Loucy (cell line): ENCODE data around the gene ETS1.

ENCODE experiments used
- H2AFZ ChIP-seq: fragments of 200-600 bp; sonication (generic); 2 replicates; pipeline ENCODE4 v1.6.0; 2016; ENCODE audit warnings: antibody characterized with exemption, mild to moderate bottlenecking, low read length, moderate library complexity
- H3F3A ChIP-seq: fragments of 200-600 bp; 2 replicates; pipeline ENCODE4 v1.6.0; 2016; ENCODE audit warnings: antibody characterized with exemption, low read depth, mild to moderate bottlenecking
- H3K27me3 ChIP-seq: fragments of 200-600 bp; sonication (generic); 2 replicates; pipeline ENCODE4 v1.6.1; 2014; ENCODE audit warnings: low read length, mild to moderate bottlenecking; ENCODE audit not compliant: insufficient read depth, poor library complexity, severe bottlenecking
- H3K36me3 ChIP-seq: fragments of 200-600 bp; sonication (generic); 2 replicates; pipeline ENCODE4 v1.6.1; 2016; ENCODE audit warnings: low read length; ENCODE audit not compliant: insufficient read depth
- H3K4me1 ChIP-seq: fragments of 200-600 bp; sonication (generic); 2 replicates; pipeline ENCODE4 v1.5.1; 2014; ENCODE audit warnings: low read length, mild to moderate bottlenecking; ENCODE audit not compliant: insufficient read depth, poor library complexity, severe bottlenecking
- H3K4me2 ChIP-seq: fragments of 200-600 bp; sonication (generic); 2 replicates; pipeline ENCODE4 v1.6.0; 2014; ENCODE audit warnings: antibody characterized with exemption, low read length, low read depth, mild to moderate bottlenecking; ENCODE audit not compliant: poor library complexity, severe bottlenecking
- H3K4me3 ChIP-seq: fragments of 200-600 bp; sonication (generic); 2 replicates; pipeline ENCODE4 v1.5.1; 2014; ENCODE audit warnings: low read length, mild to moderate bottlenecking, mixed read lengths; ENCODE audit not compliant: poor library complexity, severe bottlenecking
- H3K79me2 ChIP-seq: fragments of 200-600 bp; sonication (generic); 2 replicates; pipeline ENCODE4 v1.6.1; 2014; ENCODE audit warnings: low read length; ENCODE audit not compliant: insufficient read depth
- H3K9ac ChIP-seq: fragments of 200-600 bp; sonication (generic); 2 replicates; pipeline ENCODE4 v1.6.0; 2014; ENCODE audit warnings: mild to moderate bottlenecking, low read depth, low read length, moderate library complexity; ENCODE audit not compliant: poor library complexity, severe bottlenecking
- H3K9me2 ChIP-seq: fragments of 200-600 bp; sonication (generic); replicated peaks from 2 replicates; pipeline ENCODE4 v1.6.1; 2016; ENCODE audit warnings: low read depth, low read length, mixed read lengths
- H3K9me3 ChIP-seq: fragments of 200-600 bp; sonication (generic); 2 replicates; pipeline ENCODE4 v1.6.1; 2014; ENCODE audit warnings: mild to moderate bottlenecking, antibody characterized with exemption, low read length, low read depth; ENCODE audit not compliant: insufficient read depth
- H4K20me1 ChIP-seq: fragments of 200-600 bp; sonication (generic); 2 replicates; pipeline ENCODE4 v1.6.0; 2014; ENCODE audit warnings: antibody characterized with exemption, low read length, mild to moderate bottlenecking; ENCODE audit not compliant: insufficient read depth, poor library complexity, severe bottlenecking
- EZH2phosphoT487 ChIP-seq: fragments of 200-600 bp; IDR thresholded peaks from 2 replicates; pipeline ENCODE4 v1.6.1; 2018; ENCODE audit warnings: antibody characterized with exemption, mild to moderate bottlenecking, moderate library complexity, borderline replicate concordance
- TF ChIP-seq, protein P1 (sequence below): fragments of 200-600 bp; sonication (generic); conservative IDR thresholded peaks from 2 replicates; pipeline ENCODE4 v1.5.1; 2014; ENCODE audit warnings: mild to moderate bottlenecking, antibody characterized with exemption, low read length

ETS1 gene

GRCh38 chr11:128549256-128549944, 38.0 kb downstream of the ETS1 start:
- Histone ChIP-seq H3K4me2 (peak overlapping the region; percentile 71), H3K36me3 (no peaks in the 10 kb centered on the region), H4K20me1 (no peaks in the 10 kb centered on the region), H3K9me2 (no peaks in the 10 kb centered on the region), H3K4me1 (peaks cover 84% of the 10 kb centered on the region), H2AFZ (no peak overlapping the region), H3K79me2 (no peaks in the 10 kb centered on the region), H3K27me3 (no peaks in the 10 kb centered on the region), H3F3A (0 out of 2 replicates have a peak, but pooled peaks cover 12% of the 10 kb centered on the region), H3K4me3 (peak overlapping the region; percentile 66), H3K9me3 (no peaks in the 10 kb centered on the region), H3K9ac (peak overlapping the region; percentile 46)
- TF ChIP-seq, protein P1, sequence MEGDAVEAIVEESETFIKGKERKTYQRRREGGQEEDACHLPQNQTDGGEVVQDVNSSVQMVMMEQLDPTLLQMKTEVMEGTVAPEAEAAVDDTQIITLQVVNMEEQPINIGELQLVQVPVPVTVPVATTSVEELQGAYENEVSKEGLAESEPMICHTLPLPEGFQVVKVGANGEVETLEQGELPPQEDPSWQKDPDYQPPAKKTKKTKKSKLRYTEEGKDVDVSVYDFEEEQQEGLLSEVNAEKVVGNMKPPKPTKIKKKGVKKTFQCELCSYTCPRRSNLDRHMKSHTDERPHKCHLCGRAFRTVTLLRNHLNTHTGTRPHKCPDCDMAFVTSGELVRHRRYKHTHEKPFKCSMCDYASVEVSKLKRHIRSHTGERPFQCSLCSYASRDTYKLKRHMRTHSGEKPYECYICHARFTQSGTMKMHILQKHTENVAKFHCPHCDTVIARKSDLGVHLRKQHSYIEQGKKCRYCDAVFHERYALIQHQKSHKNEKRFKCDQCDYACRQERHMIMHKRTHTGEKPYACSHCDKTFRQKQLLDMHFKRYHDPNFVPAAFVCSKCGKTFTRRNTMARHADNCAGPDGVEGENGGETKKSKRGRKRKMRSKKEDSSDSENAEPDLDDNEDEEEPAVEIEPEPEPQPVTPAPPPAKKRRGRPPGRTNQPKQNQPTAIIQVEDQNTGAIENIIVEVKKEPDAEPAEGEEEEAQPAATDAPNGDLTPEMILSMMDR = no peak
- no peak for TF ChIP-seq EZH2phosphoT487

GRCh38 chr11:128548649-128549255, 38.6 kb downstream of the ETS1 start:
- 0 out of 2 replicates have a peak, but pooled peaks cover 12% of the 10 kb centered on the region for H3F3A ChIP-seq
- H3K4me3 ChIP-seq = peak overlapping the region; percentile 66
- H3K4me2 ChIP-seq = peak overlapping the region; percentile 71
- no peaks in the 10 kb centered on the region for H3K9me3 ChIP-seq
- peak overlapping the region; percentile 46 for H3K9ac ChIP-seq
- H3K27me3 ChIP-seq = no peaks in the 10 kb centered on the region
- peak overlapping the region; percentile 57 for H2AFZ ChIP-seq
- H3K36me3 ChIP-seq = no peaks in the 10 kb centered on the region
- H3K9me2 ChIP-seq = no peaks in the 10 kb centered on the region
- no peaks in the 10 kb centered on the region for H4K20me1 ChIP-seq
- H3K4me1 ChIP-seq = peaks cover 82% of the 10 kb centered on the region
- no peak for TF ChIP-seq EZH2phosphoT487
- TF ChIP-seq, protein P1 = 0 out of 2 replicates have a peak, but pooled peaks have one; percentile 15
- H3K79me2 ChIP-seq = no peaks in the 10 kb centered on the region

DNA sequence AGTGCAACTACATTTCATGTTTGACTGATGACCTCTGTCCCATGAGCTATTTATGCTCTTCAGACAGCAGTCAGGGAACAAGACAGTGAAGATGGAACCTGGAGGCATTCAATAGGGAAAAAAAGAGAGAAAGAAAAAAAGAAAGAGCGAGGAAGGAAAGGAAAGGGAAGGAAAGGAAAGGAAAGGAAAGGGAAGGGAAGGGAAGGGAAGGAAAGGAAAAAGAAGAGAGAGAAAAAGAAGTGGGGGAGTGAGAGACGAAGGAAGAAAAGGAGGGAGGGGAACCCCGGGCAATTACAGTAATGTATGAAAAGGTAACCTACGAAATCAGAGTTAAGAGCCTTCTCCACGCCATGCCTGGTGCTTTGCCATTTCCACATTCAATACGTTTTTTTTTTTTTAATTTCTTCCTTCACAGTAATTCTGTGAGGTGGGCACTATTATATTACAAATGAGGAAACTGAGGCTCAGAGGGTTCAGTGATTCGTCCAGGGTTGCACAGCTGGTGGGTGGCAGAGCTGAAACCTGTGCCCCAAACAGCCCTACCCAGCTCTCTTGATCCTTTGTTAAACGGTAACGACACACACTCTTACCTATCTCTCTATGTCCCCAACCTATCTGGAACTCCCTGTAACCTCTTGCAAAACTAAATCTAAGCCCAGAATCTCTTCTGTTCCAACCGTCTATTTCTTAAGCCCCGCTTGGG, 39.3 kb downstream of the ETS1 start:
- Histone ChIP-seq H3F3A (0 out of 2 replicates have a peak, but pooled peaks cover 12% of the 10 kb centered on the region), H3K9me3 (no peaks in the 10 kb centered on the region), H4K20me1 (no peaks in the 10 kb centered on the region), H3K4me1 (peaks cover 75% of the 10 kb centered on the region), H2AFZ (peak overlapping the region; percentile 57), H3K9ac (peak overlapping the region; percentile 46), H3K9me2 (no peaks in the 10 kb centered on the region), H3K4me3 (peak overlapping the region; percentile 66), H3K79me2 (no peaks in the 10 kb centered on the region), H3K36me3 (no peaks in the 10 kb centered on the region), H3K27me3 (no peaks in the 10 kb centered on the region), H3K4me2 (peak overlapping the region; percentile 71)
- TF ChIP-seq, protein P1 = no peak
- no peak for TF ChIP-seq EZH2phosphoT487
